CD14-positive monocyte (primary cell): Measurements from ENCODE around the gene PHC2. TPM values are rescaled to one million over a fixed set of nuclear protein-coding genes. Genes with fewer than 3 reads are reported as not detected.

Experiments
- DNase-seq, 3 donors: peaks; one replicate each; pipeline ENCODE4 v3.0.0-alpha.2; 2011 to 2022
- H2AFZ ChIP-seq: 2 replicates; pipeline ENCODE4 v1.6.0; 2012; ENCODE audit warnings: mild to moderate bottlenecking, low read depth, low read length, inconsistent platforms; ENCODE audit not compliant: insufficient read depth, poor library complexity, severe bottlenecking
- H3K27ac ChIP-seq, 2 donors: 1 replicate in 1 of 2; 2 replicates in 1 of 2; pipeline ENCODE4 v1.5.1; 2012 to 2013; ENCODE audit warnings: low read length in 2 of 2, control low read depth in 1 of 2, inconsistent platforms in 1 of 2, low read depth in 1 of 2, mild to moderate bottlenecking in 1 of 2
- H3K27me3 ChIP-seq, 2 donors: one replicate each; pipeline versions ENCODE4 v1.6.0 to v1.6.1; 2011 to 2013; ENCODE audit warnings: low read length in 2 of 2; ENCODE audit not compliant: control insufficient read depth in 2 of 2, insufficient read depth in 2 of 2
- H3K36me3 ChIP-seq, 2 donors: replicated peaks in 1 of 2; 1 replicate in 1 of 2; 2 replicates in 1 of 2; pipeline versions ENCODE4 v1.5.1 to v1.6.1; 2012 to 2013; ENCODE audit warnings: low read length in 2 of 2, control low read depth in 1 of 2, inconsistent platforms in 1 of 2, mild to moderate bottlenecking in 1 of 2; ENCODE audit not compliant: insufficient read depth in 2 of 2, control insufficient read depth in 1 of 2
- H3K4me1 ChIP-seq, 2 donors: 1 replicate in 1 of 2; 2 replicates in 1 of 2; pipeline versions ENCODE4 v1.5.1 to v1.6.1; 2012 to 2013; ENCODE audit warnings: low read length in 2 of 2, control low read depth in 1 of 2, inconsistent platforms in 1 of 2, mild to moderate bottlenecking in 1 of 2, moderate library complexity in 1 of 2; ENCODE audit not compliant: insufficient read depth in 2 of 2, control insufficient read depth in 1 of 2
- H3K4me2 ChIP-seq: replicated peaks from 2 replicates; pipeline ENCODE3; 2012; ENCODE audit warnings: low read length, moderate library complexity, mild to moderate bottlenecking; ENCODE audit not compliant: poor library complexity, severe bottlenecking; ENCODE audit errors: extremely low read depth
- H3K4me3 ChIP-seq, 3 experiments: fragments of 200-600 bp in 1 of 3; sonication (generic) in 1 of 3; replicated peaks in 1 of 3; 1 replicate in 2 of 3; 2 replicates in 1 of 3; pipeline ENCODE4 v1.5.1; 2011 to 2013; ENCODE audit warnings: low read length in 3 of 3, mild to moderate bottlenecking in 3 of 3, control low read depth in 2 of 3, low read depth in 2 of 3, inconsistent platforms in 1 of 3, moderate library complexity in 1 of 3
- H3K79me2 ChIP-seq: 2 replicates; pipeline ENCODE4 v1.6.0; 2012; ENCODE audit warnings: mild to moderate bottlenecking, control low read depth, inconsistent platforms, low read length, moderate library complexity; ENCODE audit not compliant: insufficient read depth
- H3K9ac ChIP-seq: 2 replicates; pipeline ENCODE4 v1.6.0; 2017; ENCODE audit warnings: low read length, mild to moderate bottlenecking; ENCODE audit not compliant: insufficient read depth, poor library complexity, severe bottlenecking
- H3K9me3 ChIP-seq, 2 donors: replicated peaks in 1 of 2; 1 replicate in 1 of 2; 2 replicates in 1 of 2; pipeline versions ENCODE4 v1.5.1 to v1.6.1; 2012 to 2013; ENCODE audit warnings: low read length in 2 of 2, control low read depth in 1 of 2; ENCODE audit not compliant: control insufficient read depth in 1 of 2, insufficient read depth in 1 of 2
- H4K20me1 ChIP-seq: 2 replicates; pipeline ENCODE4 v1.6.0; 2012; ENCODE audit warnings: mild to moderate bottlenecking, low read length, control low read depth, moderate library complexity; ENCODE audit not compliant: insufficient read depth
- H3K27ac Mint-ChIP-seq, 7 donors: one replicate each; pipeline ENCODE4 v1.8.0; 2020; ENCODE audit warnings: mild to moderate bottlenecking in 7 of 7, mixed read lengths in 7 of 7, moderate library complexity in 6 of 7, inconsistent platforms in 2 of 7
- H3K27me3 Mint-ChIP-seq, 3 donors: one replicate each; pipeline ENCODE4 v1.8.0; 2021 to 2022; ENCODE audit warnings: low read depth in 3 of 3, mild to moderate bottlenecking in 3 of 3, mixed read lengths in 3 of 3, moderate library complexity in 3 of 3, inconsistent platforms in 1 of 3
- H3K36me3 Mint-ChIP-seq, 2 donors: one replicate each; pipeline ENCODE4 v1.8.0; 2020; ENCODE audit warnings: mixed read lengths in 2 of 2, inconsistent platforms in 1 of 2, mild to moderate bottlenecking in 1 of 2
- H3K4me1 Mint-ChIP-seq: one replicate; pipeline ENCODE4 v1.8.0; 2020; ENCODE audit warnings: mild to moderate bottlenecking, mixed read lengths
- H3K4me3 Mint-ChIP-seq, 2 donors: one replicate each; pipeline ENCODE4 v1.8.0; 2020; ENCODE audit warnings: mild to moderate bottlenecking in 2 of 2, mixed read lengths in 2 of 2, moderate library complexity in 1 of 2
- H3K9me3 Mint-ChIP-seq, 7 donors: one replicate each; pipeline ENCODE4 v1.8.0; 2020 to 2022; ENCODE audit warnings: mixed read lengths in 7 of 7, mild to moderate bottlenecking in 6 of 7, moderate library complexity in 6 of 7, inconsistent platforms in 2 of 7
- CTCF ChIP-seq: fragments of 200-600 bp; IDR thresholded peaks from one replicate; pipeline ENCODE4 v1.8.0; 2022; ENCODE audit warnings: antibody characterized with exemption, mild to moderate bottlenecking
- WGBS: methylation state at CpG from one replicate; pipeline ENCODE4 v1.1.5; 2013; ENCODE audit warnings: missing lambda C conversion rate; ENCODE audit not compliant: insufficient coverage; 5-methylcytosine and 5-hydroxymethylcytosine counted together
- intact Hi-C, 2 donors: fragments of 100-400 bp; cut with micrococcal nuclease; formaldehyde crosslinking; loops; one replicate each; pipeline versions ENCODE4 v1.15.0 to v1.15.1; 2023
- polyA plus RNA-seq, 3 donors: library from polyadenylated mRNA; depleted of rRNA in 1 of 3; unstranded in 2 of 3; stranded (reverse) in 1 of 3; fragments of 300-500 nt in 2 of 3; fragments of >200 nt in 1 of 3; fragmentation: Illumina TruSeq in 2 of 3; gene quantifications; 1 replicate in 2 of 3; 2 replicates in 1 of 3; pipeline ENCODE4 v1.2.3, GENCODE V29; 2012 to 2021

Gene PHC2
- polyA plus RNA-seq, 3 donors, result 18.9 to 85.3 (median 53.1) TPM

- TF ChIP-seq CTCF, result no peak
- H3K4me1 ChIP-seq, result peaks cover 71 to 83% of the 10 kb centered on the region in 2 donors
- Mint-ChIP-seq H3K27me3 (peaks cover 0 to 1% (median 0%) of the 10 kb centered on the region in 3 donors), H3K36me3 (peaks cover 66 to 77% of the 10 kb centered on the region in 2 donors), H3K9me3 (no peaks in the 10 kb centered on the region), H3K4me1 (peaks cover 81% of the 10 kb centered on the region), H3K27ac (peak overlapping the region in 3 of 7 donors; percentile 15 to 70 (median 66)), H3K4me3 (no peak overlapping the region)
- H3K9me3 ChIP-seq, result no peaks in the 10 kb centered on the region
- H2AFZ ChIP-seq, result no peak overlapping the region
- peaks cover 78% of the 10 kb centered on the region for H4K20me1 ChIP-seq
- peaks cover 53% of the 10 kb centered on the region for H3K79me2 ChIP-seq
- WGBS, result 95% methylated on average over 6 of the region's 7 CpGs
- H3K4me3 ChIP-seq, result no peak overlapping the region
- H3K36me3 ChIP-seq, result peaks cover 55 to 67% of the 10 kb centered on the region in 2 donors
- no peak overlapping the region for H3K4me2 ChIP-seq
- intact Hi-C loops, result no loop called here
- H3K27ac ChIP-seq, result peak overlapping the region in 1 of 2 donors; percentile 81
- H3K9ac ChIP-seq, result no peak overlapping the region
- no peak for DNase-seq
- H3K27me3 ChIP-seq, result no peaks in the 10 kb centered on the region
Observed at GRCh38 chr1:33330906-33331305, 100.0 kb downstream of the PHC2 start.

DNA sequence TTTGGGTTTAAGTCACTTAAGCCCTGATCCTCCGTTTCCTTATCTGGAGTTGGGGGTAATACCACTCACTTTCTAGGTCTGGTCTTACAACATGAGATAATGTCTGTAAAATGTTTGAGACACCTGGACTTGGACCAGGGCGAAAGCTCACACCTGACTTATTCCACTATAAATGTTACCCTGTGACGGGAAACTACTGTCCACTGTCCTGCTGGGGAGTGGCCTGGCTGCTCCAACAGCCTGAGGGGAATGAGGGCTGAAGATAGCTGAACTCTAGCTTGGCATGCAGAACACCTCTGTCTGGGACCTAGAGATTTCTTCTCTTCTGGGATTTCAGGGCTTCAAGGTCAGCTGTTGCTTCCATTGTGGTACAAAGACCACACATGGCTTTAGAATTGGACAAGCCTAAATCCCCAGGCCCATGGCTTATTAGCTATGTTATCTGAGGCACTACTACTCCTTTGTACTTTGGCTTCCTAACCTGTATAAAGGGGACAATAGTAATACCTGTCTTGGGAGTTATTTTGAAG is 100.5 kb downstream of the PHC2 start:
- no peaks in the 10 kb centered on the region for H3K27me3 ChIP-seq
- H3K4me3 ChIP-seq, result no peak overlapping the region
- Mint-ChIP-seq H3K27ac (peak overlapping the region in 3 of 7 donors; percentile 15 to 74 (median 70)), H3K4me1 (peaks cover 82% of the 10 kb centered on the region), H3K4me3 (no peak overlapping the region), H3K27me3 (peaks cover 0 to 1% (median 0%) of the 10 kb centered on the region in 3 donors), H3K36me3 (peaks cover 71 to 82% of the 10 kb centered on the region in 2 donors), H3K9me3 (no peaks in the 10 kb centered on the region)
- H3K4me2 ChIP-seq, result no peak overlapping the region
- peak overlapping the region in 1 of 2 donors; percentile 81 for H3K27ac ChIP-seq
- H3K36me3 ChIP-seq, result peaks cover 60 to 72% of the 10 kb centered on the region in 2 donors
- peaks cover 80% of the 10 kb centered on the region for H4K20me1 ChIP-seq
- DNase-seq, result no peak
- intact Hi-C loops, result no loop called here
- no peak for TF ChIP-seq CTCF
- no peak overlapping the region for H3K9ac ChIP-seq
- peaks cover 71 to 83% of the 10 kb centered on the region in 2 donors for H3K4me1 ChIP-seq
- no peak overlapping the region for H2AFZ ChIP-seq
- H3K79me2 ChIP-seq, result peaks cover 53% of the 10 kb centered on the region
- H3K9me3 ChIP-seq, result no peaks in the 10 kb centered on the region
- WGBS, result no CpG with 5 or more reads among the region's 3 CpGs
